Measurements from ENCODE around the gene DNAAF1.

The DNAAF1 gene

GRCh38 chr16:84180519-84181140 lies 35.5 kb downstream of the DNAAF1 start:
- FAIRE-seq (no peak), DNase-seq (ENCODE audit: insufficient read length) (no peak)
- TF ChIP-seq POLR2A (IDR thresholded peaks at IDR 0.05; ENCODE audit: low read depth, low read length): no peak
- TF ChIP-seq TAF1 (IDR thresholded peaks at IDR 0.05; ENCODE audit: borderline replicate concordance, low read depth, low read length): no peak
- no peak for TF ChIP-seq POLR2AphosphoS5 (IDR thresholded peaks at IDR 0.05; ENCODE audit: low read depth, low read length)

DNA sequence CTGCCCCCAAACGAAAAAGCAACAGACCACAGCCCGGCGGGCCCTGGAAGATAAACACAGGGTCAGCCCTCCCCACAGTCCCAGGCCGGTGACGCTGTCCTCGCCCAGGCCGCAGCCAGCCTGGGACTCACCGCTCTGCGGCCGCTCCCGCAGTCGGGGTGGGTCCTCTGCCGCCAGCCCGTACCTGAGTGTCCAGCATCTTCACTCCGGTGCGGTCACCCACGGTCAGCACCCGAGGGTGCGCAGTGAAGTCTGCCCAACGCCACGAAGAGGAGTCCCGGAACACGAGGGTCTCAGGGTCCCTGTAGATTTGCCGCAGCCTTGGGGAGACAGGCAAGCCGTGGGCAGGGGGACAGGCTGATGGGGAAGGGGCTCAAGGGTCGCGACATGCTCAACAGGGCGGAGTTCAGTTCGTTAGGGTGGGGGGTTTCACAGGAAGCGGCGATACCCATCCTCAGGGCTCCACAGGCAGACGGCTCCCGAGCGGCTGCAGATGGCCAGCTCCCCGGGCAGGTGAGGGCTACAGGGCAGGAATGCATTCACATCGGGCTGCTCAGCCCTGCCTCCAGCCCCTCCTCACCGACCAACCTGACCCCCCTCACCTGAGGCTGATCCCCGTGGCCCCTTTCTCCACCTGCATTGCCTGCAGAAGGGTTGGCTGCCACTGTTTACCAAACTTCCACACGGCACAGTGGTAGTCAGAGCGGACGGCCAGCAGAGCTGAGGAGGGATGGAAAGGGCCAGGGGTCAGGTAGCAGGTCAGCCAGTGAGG lies 36.2 kb downstream of the DNAAF1 start:
- FAIRE-seq: no peak
- TF ChIP-seq TAF1 (IDR thresholded peaks at IDR 0.05; ENCODE audit: borderline replicate concordance, low read depth, low read length) (no peak), POLR2A (IDR thresholded peaks at IDR 0.05; ENCODE audit: low read depth, low read length) (no peak), POLR2AphosphoS5 (IDR thresholded peaks at IDR 0.05; ENCODE audit: low read depth, low read length) (no peak)
- DNase-seq (ENCODE audit: insufficient read length): no peak

DNA sequence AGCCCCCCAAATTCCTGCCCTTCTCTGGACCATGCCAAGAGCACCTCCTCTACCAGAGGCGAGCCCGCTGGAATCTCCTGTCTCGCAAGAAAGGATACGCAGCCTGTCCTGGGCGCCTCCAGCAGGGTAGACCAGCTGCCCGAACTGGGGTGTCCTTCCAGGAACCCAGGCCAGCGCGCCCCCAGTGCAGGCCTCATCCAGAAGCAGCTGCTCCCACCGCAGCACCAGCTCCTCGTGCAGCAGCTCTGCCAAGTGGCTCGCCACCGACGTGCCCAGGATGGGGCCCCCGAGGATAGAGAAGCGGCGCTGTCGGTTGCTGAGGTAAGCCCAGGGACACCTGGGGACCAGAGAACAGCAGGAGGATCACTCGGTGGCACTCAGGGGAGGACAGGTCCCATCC lies 37.0 kb downstream of the DNAAF1 start:
- FAIRE-seq: no peak

DNA sequence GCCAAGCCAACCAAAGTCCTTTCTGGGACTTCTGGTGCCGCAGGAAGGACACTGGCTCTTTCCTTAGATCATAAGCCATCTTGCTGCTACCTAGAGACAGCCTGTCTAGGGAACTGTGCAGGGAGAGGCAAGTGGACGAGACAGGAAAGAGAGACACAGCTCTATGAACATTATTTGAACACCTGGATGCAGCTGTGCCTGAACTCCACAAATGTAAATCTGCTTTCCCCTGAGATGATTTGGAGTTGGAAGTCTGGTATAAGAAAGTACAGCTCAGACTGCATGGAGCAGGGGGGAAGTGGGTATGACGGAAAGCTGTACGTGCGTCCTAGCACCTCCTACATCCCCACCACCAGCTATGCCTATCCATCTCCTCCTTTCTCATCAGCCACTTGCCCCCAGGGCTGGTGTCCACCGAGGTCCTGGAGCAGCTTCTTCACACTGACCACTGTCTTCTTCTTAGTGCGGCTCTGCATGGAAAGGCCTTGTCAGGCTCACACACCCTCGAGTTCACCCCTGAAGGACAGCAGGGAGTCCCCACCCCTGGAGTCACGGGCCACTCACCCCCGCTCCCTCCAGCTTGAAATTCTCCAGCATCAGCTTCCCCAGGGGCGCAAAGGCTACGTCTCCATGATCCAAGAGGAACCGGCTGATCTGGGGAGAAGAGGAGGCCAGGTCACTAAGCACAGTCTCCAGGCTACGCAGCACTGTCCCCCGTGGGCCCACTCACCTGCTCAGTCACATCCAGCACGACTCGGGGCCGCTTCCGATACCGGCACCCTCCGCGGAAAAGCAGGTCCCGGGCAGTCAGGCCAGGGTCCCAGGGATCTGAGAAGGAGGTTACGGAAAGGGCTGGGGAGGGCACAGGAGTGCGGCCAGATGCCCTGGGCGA lies 37.8 kb downstream of the DNAAF1 start:
- DNase-seq (ENCODE audit: insufficient read length) (no peak), FAIRE-seq (no peak)
- TF ChIP-seq POLR2A (IDR thresholded peaks at IDR 0.05; ENCODE audit: low read depth, low read length) (no peak), POLR2AphosphoS5 (IDR thresholded peaks at IDR 0.05; ENCODE audit: low read depth, low read length) (no peak), TAF1 (IDR thresholded peaks at IDR 0.05; ENCODE audit: borderline replicate concordance, low read depth, low read length) (no peak)

More for the DNA sequence above, 37.0 kb downstream of the DNAAF1 start:
- DNase-seq (ENCODE audit: insufficient read length): no peak
- TF ChIP-seq POLR2AphosphoS5 (IDR thresholded peaks at IDR 0.05; ENCODE audit: low read depth, low read length): no peak
- no peak for TF ChIP-seq POLR2A (IDR thresholded peaks at IDR 0.05; ENCODE audit: low read depth, low read length)
- no peak for TF ChIP-seq TAF1 (IDR thresholded peaks at IDR 0.05; ENCODE audit: borderline replicate concordance, low read depth, low read length)

GRCh38 chr16:84183572-84183875 lies 38.4 kb downstream of the DNAAF1 start:
- no peak for TF ChIP-seq POLR2AphosphoS5 (IDR thresholded peaks at IDR 0.05; ENCODE audit: low read depth, low read length)
- no peak for TF ChIP-seq POLR2A (IDR thresholded peaks at IDR 0.05; ENCODE audit: low read depth, low read length)
- no peak for TF ChIP-seq TAF1 (IDR thresholded peaks at IDR 0.05; ENCODE audit: borderline replicate concordance, low read depth, low read length)

DNA sequence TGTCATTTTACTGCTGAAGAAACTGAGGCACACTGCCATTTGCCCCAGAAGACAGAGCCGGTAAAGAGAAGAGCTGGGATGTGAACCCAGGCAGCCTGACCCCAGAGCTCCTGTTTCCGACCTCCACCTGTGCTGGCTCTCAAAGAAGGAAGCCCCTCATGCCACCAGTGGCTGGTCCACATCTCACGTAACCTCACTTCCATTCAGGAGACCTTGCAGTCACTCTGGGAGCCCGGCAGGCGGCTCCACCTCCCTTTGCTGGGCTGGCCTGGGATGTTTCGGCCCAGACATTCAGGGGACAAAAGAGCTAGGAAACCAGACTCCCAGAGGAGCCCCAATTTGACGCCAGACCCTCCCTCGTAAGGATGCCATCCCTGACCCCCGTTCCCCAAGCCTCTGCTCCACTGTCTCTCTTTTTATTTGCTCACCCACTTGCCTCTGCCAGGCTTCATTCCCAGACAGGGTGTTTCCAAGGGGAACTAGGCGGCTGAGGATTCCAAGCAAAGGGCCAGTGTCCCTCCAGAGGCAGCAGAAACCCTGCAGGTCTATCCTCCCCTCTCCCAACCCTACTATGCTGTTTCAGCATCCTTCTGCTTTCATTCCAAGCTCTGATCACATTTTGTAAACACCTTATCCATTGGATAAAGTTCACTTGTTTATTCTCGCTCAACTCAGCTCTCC lies 38.9 kb downstream of the DNAAF1 start:
- DNase-seq (ENCODE audit: insufficient read length): no peak
- no peak for TF ChIP-seq TAF1 (IDR thresholded peaks at IDR 0.05; ENCODE audit: borderline replicate concordance, low read depth, low read length)
- no peak for TF ChIP-seq POLR2A (IDR thresholded peaks at IDR 0.05; ENCODE audit: low read depth, low read length)
- TF ChIP-seq POLR2AphosphoS5 (IDR thresholded peaks at IDR 0.05; ENCODE audit: low read depth, low read length): no peak
- no peak for FAIRE-seq

More at GRCh38 chr16:84183572-84183875, 38.4 kb downstream of the DNAAF1 start:
- FAIRE-seq: no peak
- DNase-seq (ENCODE audit: insufficient read length): no peak

DNA sequence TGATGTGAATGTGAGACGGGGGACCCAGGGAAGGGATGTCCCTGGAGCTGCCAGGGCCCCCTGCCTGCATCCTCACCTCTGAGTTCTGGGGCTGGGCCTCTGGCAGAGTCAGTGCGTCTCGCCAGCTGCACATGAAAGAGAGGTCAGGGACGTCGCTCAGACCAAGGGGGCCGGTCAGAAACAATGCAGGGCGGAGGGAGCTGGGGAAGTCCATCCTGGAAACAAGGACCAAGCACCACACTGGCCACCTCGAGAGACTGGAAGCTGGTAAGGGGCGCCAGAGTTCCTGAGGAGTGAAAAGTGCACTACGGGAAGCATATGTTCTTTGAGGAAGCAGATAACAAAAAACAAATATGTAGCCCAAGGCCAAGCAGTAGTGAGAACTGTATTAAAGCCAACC lies 39.7 kb downstream of the DNAAF1 start:
- FAIRE-seq: no peak
- no peak for DNase-seq (ENCODE audit: insufficient read length)
- TF ChIP-seq POLR2A (IDR thresholded peaks at IDR 0.05; ENCODE audit: low read depth, low read length): no peak
- no peak for TF ChIP-seq POLR2AphosphoS5 (IDR thresholded peaks at IDR 0.05; ENCODE audit: low read depth, low read length)
- TF ChIP-seq TAF1 (IDR thresholded peaks at IDR 0.05; ENCODE audit: borderline replicate concordance, low read depth, low read length): no peak

DNA sequence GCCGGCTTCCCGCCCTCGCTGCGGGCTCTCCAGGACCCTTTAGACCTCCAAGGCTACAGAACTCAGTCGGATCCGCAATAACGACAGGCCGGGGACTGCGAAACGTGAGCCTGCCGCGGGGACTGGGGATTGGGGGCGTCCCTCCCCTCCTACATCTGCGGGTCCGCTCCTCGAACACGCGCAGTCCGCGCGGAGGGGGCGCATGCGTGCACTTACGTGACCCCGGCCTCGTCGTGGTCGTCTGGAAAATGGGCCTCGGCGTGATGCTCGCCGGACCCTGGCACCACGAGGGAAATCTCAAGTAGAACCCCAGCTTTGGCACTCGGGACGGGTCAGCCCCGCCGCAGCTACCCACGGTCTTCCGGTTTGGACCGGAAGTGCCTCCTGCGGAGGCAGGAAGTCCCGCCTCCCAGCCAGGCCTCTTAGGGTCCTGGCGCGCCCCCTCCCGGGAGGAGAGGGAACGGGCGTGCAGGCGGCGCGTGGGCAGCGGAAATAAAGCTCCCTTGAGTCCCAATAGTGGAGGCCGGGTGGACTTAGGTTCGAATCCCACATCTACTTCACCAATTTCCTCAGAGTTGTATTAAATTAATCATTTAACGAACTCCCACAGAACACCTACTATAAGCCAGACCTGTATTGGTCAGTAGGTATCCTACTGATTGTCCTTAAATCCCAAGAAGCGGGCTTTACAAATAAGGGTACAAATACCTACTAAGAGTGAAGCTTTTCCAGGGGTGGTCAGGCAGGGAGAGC lies 41.8 kb downstream of the DNAAF1 start, which contains the start of gene TAF1C:
Gene TAF1C (minus strand): TSS at position 373 of the 753 bp plus-strand sequence. CDS start 2,069 bp downstream, outside the sequence.
- peak; percentile 83 for TF ChIP-seq POLR2A (IDR thresholded peaks at IDR 0.05; ENCODE audit: low read depth, low read length)
- peak; percentile 72 for TF ChIP-seq POLR2AphosphoS5 (IDR thresholded peaks at IDR 0.05; ENCODE audit: low read depth, low read length)
- no peak; the same call in 1 of the 2 replicates for TF ChIP-seq TAF1 (IDR thresholded peaks at IDR 0.05; ENCODE audit: borderline replicate concordance, low read depth, low read length)

GRCh38 chr16:84190731-84191388 lies 45.8 kb downstream of the DNAAF1 start, which contains the start of gene ADAD2:
ADAD2 (plus strand) TSS chr16:84191157; CDS start chr16:84191231, 74 bp downstream.
- no peak for TF ChIP-seq POLR2A (IDR thresholded peaks at IDR 0.05; ENCODE audit: low read depth, low read length)
- no peak for TF ChIP-seq POLR2AphosphoS5 (IDR thresholded peaks at IDR 0.05; ENCODE audit: low read depth, low read length)
- TF ChIP-seq TAF1 (IDR thresholded peaks at IDR 0.05; ENCODE audit: borderline replicate concordance, low read depth, low read length): no peak
- no peak for DNase-seq (ENCODE audit: insufficient read length)
- no peak for FAIRE-seq

More for the DNA sequence above, 41.8 kb downstream of the DNAAF1 start, which contains the start of gene TAF1C:
- FAIRE-seq: peak; percentile 90
- DNase-seq (ENCODE audit: insufficient read length): peak; percentile 99

All from GM12892 (cell line).